HG02970 (cell line): ENCODE data around the gene DENND5B.

Source experiments
- ATAC-seq: cut with Tn5 transposase; IDR thresholded peaks from one replicate; pipeline ENCODE4 v1.9.1; 2021; ENCODE audit warnings: mild to moderate bottlenecking, moderate library complexity, moderate number of reproducible peaks; ENCODE audit not compliant: unreplicated experiment, low FRiP score

DENND5B gene

DNA sequence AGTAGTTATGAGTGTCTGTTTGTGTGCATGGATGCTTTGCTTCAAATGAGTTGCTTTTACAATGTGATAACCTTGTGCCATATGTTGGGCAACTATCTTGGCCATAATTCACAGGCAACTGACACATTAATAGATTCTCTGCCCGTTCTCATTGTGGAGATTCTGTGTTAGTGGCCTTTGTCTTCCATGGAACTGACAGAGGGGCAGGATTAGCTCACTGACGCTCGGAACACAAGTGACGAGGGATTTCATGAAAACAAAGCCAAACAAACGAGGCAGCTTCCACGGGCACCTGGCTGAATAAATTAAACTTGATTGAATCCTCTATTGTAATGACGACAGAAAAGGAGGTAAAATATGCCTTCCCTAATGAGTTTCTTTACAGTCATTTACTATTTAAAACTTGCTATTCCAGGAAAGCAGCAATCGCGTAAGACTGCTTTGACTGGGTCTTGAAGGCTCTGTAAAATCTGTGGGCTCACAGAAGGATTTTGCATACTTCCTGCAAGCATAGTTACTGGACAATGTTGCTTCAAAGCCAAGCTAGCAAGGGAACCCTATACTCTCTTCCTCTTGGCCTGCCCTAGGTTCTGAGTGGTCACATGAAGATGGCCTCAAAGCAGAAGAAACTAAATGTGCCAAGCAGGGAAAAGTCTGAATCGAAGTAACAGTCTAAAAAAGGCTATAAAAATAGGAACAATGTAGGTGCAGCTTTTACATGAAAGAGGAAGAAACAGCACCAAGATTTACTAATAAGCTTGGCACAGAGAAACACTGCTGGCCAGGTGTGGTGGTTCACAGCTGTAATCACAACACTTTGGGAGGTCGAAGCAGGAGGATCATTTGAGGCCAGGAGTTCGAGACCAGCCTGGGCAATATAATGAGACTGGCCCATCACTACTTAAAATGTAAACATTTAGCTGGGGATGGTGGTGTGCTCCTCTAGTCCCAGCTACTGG lies 236.9 kb downstream of the DENND5B start:
- ATAC-seq = no peak

DNA sequence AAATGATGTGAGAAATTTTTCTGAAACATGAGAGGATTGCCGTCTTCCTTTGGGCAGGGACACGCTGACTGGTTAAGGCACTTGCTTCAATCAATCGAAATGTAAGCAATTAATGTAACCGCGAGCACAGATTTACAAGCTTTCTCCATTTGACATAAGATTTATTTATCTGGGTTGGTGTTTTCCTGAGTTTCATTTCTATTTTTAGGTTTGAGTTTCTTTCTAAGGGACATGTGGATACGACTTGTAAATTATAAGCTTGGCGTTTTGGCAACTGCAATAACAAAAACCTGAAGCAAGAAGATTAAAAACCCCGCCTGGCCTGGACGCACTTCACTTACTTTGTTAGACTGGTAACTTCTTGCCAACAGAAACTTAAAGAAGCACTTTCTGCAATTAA lies 244.7 kb downstream of the DENND5B start:
- ATAC-seq = no peak

DNA sequence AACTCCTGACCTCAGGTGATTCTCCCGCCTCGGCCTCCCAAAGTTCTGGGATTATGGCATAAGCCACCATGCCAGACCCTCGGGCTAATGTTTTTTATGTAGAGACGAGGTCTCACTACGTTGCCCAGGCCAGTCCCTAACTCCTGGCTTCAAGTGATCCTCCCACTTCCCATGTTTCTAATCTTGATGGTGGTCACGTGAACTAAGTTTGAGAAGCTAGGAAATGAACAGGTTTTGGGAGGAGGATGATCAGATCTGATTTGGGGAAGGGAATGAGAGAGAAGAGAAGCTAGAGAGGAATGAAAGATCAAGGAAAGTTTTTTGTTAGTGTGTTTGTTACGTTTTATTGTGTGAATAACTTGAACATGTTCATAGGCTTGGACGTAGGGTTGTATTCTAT lies 247.8 kb downstream of the DENND5B start:
- no peak for ATAC-seq

DNA sequence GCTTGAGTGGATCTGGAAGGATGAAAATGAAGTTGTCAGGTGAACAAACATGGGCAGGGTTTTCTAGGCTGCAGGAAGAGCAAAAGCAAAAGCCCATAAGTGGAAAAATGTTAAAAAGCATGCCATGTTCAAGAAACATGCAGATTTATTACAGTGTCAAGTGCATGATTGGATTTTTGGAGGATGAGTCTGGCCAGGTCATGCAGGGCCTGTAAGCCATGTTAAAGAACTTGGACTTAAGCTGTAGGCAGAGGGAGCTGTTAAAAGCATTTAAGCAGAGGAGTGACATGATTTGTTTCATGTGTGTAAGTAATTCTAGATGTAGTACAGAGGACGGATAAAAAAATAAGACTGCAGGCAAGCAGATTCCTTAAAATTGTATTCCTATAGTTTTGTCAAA lies 248.7 kb downstream of the DENND5B start:
- ATAC-seq = no peak

DNA sequence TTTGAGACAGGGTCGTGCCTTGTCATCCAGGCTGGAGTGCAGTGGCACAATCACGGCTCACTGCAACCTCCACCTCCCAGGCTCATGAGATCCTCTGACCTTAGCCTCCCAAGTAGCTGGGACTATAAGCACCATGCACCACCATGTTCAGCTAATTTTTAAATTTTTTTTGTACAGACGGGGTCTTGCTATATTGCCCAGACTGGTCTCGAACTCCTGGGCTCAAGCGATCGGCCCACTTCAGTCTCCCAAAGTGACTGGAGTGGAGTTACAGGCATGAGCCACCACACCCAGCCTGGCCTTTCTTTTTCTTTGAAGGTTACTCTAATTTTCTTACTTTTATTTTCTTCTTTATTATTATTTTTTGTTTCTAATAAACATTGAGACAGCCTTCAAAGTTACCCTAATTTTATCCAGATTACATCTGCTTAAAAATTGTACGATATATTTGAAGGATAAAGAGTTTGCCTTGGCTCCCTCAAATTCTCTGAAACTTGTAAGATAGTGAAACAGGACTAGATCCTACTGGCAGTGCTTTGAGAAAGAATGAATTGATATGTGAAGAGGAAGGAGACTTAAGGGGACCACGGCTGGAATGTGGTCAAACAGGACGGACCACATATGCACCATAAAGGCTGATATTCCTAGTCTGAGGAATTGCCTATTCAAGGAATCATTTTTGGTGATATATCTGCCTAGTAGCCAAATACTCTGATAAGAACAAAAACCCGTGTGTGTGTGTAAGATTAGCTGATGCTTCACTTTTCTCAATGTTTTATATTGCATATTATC lies 250.9 kb downstream of the DENND5B start:
- ATAC-seq = no peak

DNA sequence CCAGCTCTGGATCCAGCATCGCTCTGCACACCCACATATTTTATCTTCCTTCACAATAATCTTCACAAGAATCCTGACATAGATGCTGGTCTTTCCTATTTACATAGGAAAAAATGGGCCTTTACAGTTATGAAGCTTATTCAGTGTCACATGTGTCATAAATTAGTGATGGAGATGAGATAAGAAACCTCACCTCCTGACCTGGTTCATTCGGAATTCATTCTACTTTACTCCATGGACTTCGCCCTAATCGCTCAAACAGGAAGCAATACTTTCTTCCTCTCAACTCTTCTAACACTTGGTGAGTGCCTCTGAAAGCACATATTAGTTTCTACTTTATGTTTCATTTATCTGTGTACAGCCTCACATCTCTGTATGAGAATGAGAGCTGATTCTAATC lies 253.0 kb downstream of the DENND5B start:
- no peak for ATAC-seq
